ENCODE data around the gene OR8K1.

Gene OR8K1

GRCh38 chr11:56345739-56346138, at the start of gene OR8K1:
OR8K1 (plus strand) TSS chr11:56346039; CDS start chr11:56346039, 0 bp downstream.
- DNase-seq: no peak

GRCh38 chr11:56296898-56297297, 48.9 kb upstream of the OR8K1 start:
- no peak for DNase-seq

- DNase-seq: no peak
These were observed 38.0 kb upstream of the OR8K1 start for GRCh38 chr11:56307836-56308235.

DNA sequence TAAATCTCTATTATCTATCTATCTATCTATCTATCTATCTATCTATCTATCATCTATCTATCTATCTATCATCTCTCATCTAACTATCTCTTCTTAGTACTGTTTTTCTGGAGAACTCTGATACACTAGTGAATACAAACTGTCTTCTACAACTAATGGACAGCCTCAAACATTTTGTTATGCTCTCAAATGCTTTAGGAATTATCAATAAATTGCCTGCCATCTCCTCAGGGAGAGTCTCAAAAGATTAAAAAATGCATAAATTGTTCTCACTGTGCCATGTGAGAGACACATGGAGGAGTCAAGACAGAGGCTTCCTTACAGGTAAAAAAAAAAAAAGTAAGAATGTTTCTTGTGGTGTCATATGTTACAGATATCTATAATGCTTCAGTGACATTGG, 31.0 kb upstream of the OR8K1 start, which contains the start of gene OR8K3:
Gene OR8K3, plus strand, starts transcription at position 301 of the 400 bp plus-strand sequence. CDS start 3,163 bp downstream, outside the sequence.
- no peak for DNase-seq

DNA sequence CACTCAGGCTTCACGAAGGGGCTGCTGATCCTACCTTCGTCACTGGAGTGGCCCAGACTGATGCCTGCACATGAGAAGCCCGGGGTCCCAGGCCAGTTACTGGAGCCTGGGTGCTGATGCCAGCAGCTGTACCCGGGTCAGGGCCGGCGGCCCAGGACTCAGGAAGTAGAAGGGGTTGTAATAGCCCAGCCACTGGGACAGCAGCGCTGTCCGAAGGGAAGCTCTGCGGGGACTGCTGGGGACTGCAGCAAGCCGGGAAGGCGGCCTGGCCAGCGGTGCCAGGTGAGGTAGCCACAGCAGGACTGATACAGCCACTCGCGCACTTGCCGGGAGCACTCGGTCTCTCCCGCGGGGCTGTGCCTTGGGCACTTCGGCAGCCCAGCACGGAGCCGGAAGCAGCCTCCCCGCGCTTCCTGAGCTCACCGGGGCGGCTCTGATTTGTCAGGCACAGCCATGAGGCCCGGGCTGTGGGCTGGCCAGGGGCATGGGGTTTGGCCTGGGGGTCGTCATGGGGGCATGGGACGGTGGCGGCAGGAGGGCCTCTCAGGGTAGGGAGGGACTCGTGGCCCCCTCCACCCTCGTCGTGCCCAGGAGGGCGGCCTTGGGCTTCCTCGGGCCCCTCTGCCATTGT, 13.9 kb upstream of the OR8K1 start:
- DNase-seq: no peak

GRCh38 chr11:56333156-56333555, 12.7 kb upstream of the OR8K1 start:
- no peak for DNase-seq

DNA sequence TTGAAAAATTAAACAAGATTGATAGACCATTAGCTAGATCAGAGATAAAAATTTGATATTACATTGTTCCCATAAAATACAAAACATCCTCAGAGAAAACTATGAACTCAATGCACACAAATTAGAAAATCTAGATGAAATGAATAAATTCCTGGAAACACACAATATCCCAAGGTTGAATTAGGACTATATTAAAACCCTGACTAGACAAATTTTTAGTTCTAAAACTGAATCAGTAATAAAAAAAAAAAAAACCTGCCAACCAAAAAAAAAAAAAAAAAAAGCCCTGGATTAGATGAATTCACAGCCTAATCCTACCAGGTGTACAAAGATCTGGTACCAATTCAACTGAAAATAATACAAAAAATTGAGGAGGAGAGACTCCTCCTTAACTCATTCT, 5.5 kb upstream of the OR8K1 start:
- DNase-seq: no peak

GRCh38 chr11:56353991-56354390, 8.2 kb downstream of the OR8K1 start, which contains the start of gene OR8J1:
OR8J1 (plus strand) TSS chr11:56354291; CDS start chr11:56360247, 5,956 bp downstream.
- no peak for DNase-seq

DNA sequence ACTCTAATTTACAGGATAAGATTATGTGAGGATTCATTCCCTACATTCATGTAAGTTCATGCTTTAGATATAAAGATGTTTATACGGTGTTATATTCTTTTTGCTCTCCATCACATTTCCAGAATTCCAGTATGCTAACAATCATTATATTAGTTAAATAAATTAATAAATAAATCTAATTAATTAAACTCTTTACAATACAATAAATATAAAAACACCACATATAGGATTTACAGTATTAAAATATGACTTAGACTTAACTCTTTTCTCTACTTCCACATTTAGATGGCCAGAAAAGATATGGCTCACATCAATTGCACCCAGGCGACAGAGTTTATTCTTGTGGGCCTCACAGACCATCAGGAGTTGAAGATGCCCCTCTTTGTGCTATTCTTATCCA, 29.5 kb downstream of the OR8K1 start, which contains the start of gene OR8U1:
Gene OR8U1, plus strand, starts transcription at position 301 of the 400 bp plus-strand sequence. Its CDS starts 0 bp downstream, at position 301.
- DNase-seq: no peak

DNA sequence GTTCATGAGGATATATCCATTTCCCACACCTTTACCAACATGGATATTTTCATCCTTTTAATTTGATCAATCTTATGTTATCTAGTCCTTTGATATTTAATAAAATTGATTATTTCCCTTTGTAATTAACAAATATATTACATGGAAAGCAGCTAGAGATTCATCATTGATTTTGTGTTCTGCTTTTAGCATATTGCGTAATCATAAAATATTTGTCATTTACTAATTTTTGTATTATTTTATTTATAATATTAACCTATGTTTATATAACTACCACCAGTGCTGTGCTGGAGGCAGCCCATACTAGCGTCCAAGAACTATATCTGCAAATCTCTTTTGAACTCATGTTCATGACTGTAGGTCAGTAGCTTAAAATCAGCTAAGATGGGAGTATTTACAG, 34.3 kb downstream of the OR8K1 start:
- no peak for DNase-seq

DNA sequence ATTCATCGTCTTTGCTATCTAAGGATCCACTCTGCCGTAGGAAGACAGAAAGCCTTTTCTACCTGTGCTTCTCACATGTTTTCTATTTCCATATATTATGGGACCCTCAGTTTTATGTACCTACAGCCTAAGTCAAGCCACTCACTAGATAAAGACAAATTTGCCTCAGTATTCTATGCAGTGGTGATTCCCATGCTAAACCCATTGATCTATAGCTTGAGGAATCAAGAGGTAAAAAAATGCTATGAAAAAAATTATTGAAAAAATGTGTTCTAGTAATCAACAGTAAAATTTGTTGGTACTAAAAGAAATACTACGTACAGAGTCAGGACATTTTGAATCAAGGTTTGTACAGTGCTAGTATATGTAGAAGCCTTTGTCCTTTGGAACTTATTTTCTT, 48.5 kb downstream of the OR8K1 start:
- no peak for DNase-seq

- no peak for DNase-seq
These were observed 50.2 kb downstream of the OR8K1 start for GRCh38 chr11:56396047-56396446.
